ENCODE results near the gene ZC3H6.
"Not testable (repeated sequence)": the region's sequence is repeated elsewhere in the genome, so short reads cannot be mapped to it uniquely, and the experiment has no call there.

Gene ZC3H6

DNA sequence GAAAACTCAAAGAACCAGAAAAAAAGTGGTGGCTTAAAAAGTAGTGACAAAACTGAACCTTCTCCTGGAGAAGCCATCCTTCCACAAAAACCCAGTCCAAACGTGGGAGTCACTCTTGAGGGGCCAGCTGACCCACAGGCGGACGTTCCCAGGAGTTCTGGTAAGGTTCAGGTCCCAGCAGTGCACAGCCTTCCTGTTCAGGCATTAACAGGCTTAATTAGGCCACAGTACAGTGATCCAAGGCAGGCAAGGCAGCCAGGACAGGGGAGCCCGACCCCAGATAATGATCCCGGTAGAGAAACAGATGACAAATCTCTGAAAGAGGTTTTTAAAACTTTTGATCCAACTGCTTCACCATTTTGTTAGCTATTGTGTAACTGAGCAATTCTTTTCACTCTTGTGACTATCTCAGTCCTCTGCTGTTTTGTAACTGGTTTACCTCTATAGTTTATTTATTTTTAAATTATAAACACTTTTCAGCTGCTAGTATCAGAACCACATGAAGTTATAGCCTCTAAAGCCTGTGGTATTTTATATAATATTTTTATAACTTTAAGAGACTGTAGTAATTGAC is 56.8 kb downstream of the ZC3H6 start:
- DNase-seq = no peak

- DNase-seq = no peak
Measured at GRCh38 chr2:112335600-112335999, 60.2 kb downstream of the ZC3H6 start.

DNA sequence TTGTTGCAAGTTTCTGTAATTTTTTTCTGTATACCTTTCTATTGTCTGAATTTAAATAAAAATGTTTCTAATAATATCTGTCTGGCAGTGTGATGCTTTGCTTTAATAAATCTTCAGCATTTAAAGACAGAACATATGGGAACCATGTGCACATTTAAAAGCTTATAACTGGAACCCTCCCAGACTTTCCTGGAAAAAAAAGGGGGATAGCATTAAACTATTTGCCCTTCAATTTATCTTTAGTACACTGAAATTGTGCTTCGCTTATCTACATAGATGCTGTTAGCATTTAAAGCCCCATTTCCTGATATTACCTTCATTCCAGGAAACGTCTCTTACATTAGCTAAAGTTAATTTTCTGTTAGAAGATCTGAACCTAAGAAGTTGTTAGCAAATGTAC is 64.6 kb downstream of the ZC3H6 start:
- DNase-seq = no peak

GRCh38 chr2:112340475-112341267 is 65.3 kb downstream of the ZC3H6 start:
- no peak for DNase-seq

GRCh38 chr2:112342067-112342550 is 66.7 kb downstream of the ZC3H6 start:
- DNase-seq = no peak

- no peak for DNase-seq
Measured at GRCh38 chr2:112343827-112344585, 68.6 kb downstream of the ZC3H6 start.

GRCh38 chr2:112345030-112346027 is 69.9 kb downstream of the ZC3H6 start:
- no peak for DNase-seq

DNA sequence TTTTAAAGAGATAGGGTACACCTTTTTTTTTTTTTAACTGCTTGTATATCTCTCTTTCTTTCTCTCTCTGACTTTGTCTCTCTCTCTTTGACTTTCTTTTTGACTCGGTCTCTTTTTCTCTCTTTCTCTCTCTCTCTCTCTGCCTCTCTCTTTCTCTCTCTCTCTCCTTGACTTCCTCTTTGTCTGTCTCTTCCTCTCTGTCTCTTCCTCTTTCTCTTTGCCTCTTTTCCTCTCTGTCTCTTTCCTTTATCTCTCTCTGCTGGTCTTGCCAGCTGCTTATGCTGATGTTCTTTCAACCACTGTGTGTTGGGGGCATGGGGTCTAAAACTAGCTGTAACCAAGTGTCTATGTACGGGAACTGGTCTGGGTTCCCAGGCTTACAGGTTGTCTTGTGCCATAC is 76.9 kb downstream of the ZC3H6 start:
- DNase-seq = not testable (repeated sequence)

- not testable (repeated sequence) for DNase-seq
Measured at GRCh38 chr2:112352809-112353603, 77.6 kb downstream of the ZC3H6 start.

DNA sequence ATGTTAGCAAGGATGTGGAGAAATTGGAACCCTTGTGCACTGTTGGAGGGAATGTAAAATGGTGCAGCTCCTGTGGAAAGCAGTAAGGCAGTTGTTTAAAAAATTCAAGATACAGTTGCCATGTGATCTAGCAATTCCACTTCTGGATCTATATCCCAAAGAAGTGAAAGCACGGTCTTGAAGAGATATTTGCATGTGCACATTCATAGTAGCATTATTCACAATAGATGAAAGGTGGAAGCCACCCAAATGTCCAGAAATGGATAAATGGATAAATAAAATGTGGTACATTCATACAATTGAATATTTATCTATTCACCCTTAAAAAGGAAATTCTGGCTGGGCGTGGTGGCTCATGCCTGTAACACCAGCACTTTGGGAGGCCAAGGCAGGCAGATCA is 78.9 kb downstream of the ZC3H6 start:
- not testable (repeated sequence) for DNase-seq

DNA sequence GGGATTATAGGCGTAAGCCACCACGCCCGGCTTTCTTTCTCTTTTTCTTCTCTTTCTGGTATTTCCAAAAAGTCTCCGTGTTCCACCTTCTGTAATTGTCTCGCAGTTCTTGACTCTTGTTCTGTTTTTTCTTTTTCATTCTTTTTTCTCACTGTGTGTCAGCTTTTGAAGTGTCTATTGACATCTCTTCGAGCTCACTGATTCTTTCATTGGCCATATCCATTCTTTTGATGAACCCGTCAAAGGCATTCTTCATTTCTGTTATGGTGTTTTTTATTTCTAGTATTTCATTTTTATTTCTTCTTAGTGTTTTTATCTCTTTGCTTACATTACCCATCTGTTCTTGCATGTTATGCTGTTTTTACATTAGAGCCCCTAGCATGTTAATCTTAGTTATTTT is 84.7 kb downstream of the ZC3H6 start:
- not testable (repeated sequence) for DNase-seq
